SK-N-SH treated with all-trans-retinoic acid at 6 μM for 48 hours (cell line): ENCODE measurements around the gene CDK6.

Experiments used
- ATAC-seq: fragments of 200-7000 bp; cut with Tn5 transposase; 3 replicates; pipeline ENCODE4 v1.9.1; 2020; ENCODE audit warnings: mild to moderate bottlenecking, moderate library complexity
- ARNTL ChIP-seq: fragments of 450-650 bp; formaldehyde crosslinking; IDR thresholded peaks from 2 replicates; pipeline ENCODE4 v1.5.0; 2020; ENCODE audit warnings: low read depth, mild to moderate bottlenecking, moderate library complexity, borderline replicate concordance
- BACH2 ChIP-seq: fragments of 250-450 bp; sonication (Bioruptor Pico); IDR thresholded peaks from 2 replicates; pipeline ENCODE4 v1.9.0; 2021; ENCODE audit warnings: mild to moderate bottlenecking, borderline replicate concordance
- CSDC2 ChIP-seq: fragments of 250-450 bp; sonication (Bioruptor Pico); IDR thresholded peaks from 2 replicates; pipeline ENCODE4 v1.5.0; 2020; ENCODE audit warnings: mild to moderate bottlenecking, moderate library complexity
- CSRNP3 ChIP-seq: fragments of 250-450 bp; sonication (Bioruptor Pico); IDR thresholded peaks from 2 replicates; pipeline ENCODE4 v1.5.1; 2021; ENCODE audit warnings: mild to moderate bottlenecking, moderate library complexity
- ESRRG ChIP-seq: fragments of 250-450 bp; sonication (Bioruptor Pico); IDR thresholded peaks from 2 replicates; pipeline ENCODE4 v1.6.1; 2021; ENCODE audit warnings: mild to moderate bottlenecking
- GLIS3 ChIP-seq: fragments of 250-450 bp; sonication (Bioruptor Pico); IDR thresholded peaks from 2 replicates; pipeline ENCODE4 v1.5.0; 2020; ENCODE audit warnings: mild to moderate bottlenecking, moderate library complexity
- ISL1 ChIP-seq: fragments of 250-450 bp; sonication (Bioruptor Pico); IDR thresholded peaks from 2 replicates; pipeline ENCODE4 v2.1.2; 2022; ENCODE audit warnings: mild to moderate bottlenecking, moderate library complexity
- OSR1 ChIP-seq: fragments of 250-450 bp; sonication (Bioruptor Pico); IDR thresholded peaks from 2 replicates; pipeline ENCODE4 v1.8.0; 2022; ENCODE audit warnings: moderate library complexity, mild to moderate bottlenecking, inconsistent platforms
- POU6F1 ChIP-seq: fragments of 250-450 bp; sonication (Bioruptor Pico); IDR thresholded peaks from 2 replicates; pipeline ENCODE4 v1.8.0; 2021; ENCODE audit warnings: low read depth, mild to moderate bottlenecking, moderate library complexity, borderline replicate concordance
- PPARA ChIP-seq: fragments of 250-450 bp; sonication (Bioruptor Pico); IDR thresholded peaks from 2 replicates; pipeline ENCODE4 v1.5.0; 2020; ENCODE audit warnings: mild to moderate bottlenecking, borderline replicate concordance
- RARB ChIP-seq: fragments of 250-450 bp; sonication (Bioruptor Pico); IDR thresholded peaks from 2 replicates; pipeline ENCODE4 v1.8.0; 2021; ENCODE audit warnings: mild to moderate bottlenecking, moderate library complexity
- SNAI2 ChIP-seq: fragments of 250-450 bp; sonication (Bioruptor Pico); IDR thresholded peaks from 2 replicates; pipeline ENCODE4 v1.5.0; 2020; ENCODE audit warnings: mild to moderate bottlenecking, moderate library complexity
- TCF4 ChIP-seq: fragments of 250-450 bp; sonication (Bioruptor Pico); IDR thresholded peaks from 2 replicates; pipeline ENCODE4 v1.8.0; 2021; ENCODE audit warnings: mild to moderate bottlenecking, moderate library complexity, borderline replicate concordance
- TOX ChIP-seq: fragments of 250-450 bp; sonication (Bioruptor Pico); IDR thresholded peaks from 2 replicates; pipeline ENCODE4 v1.8.0; 2021; ENCODE audit warnings: mild to moderate bottlenecking, moderate library complexity, borderline replicate concordance
- TSHZ2 ChIP-seq: fragments of 250-450 bp; sonication (Bioruptor Pico); IDR thresholded peaks from 2 replicates; pipeline ENCODE4 v1.5.0; 2020; ENCODE audit warnings: mild to moderate bottlenecking, moderate library complexity
- ZC3H10 ChIP-seq: fragments of 250-450 bp; sonication (Bioruptor Pico); IDR thresholded peaks from 2 replicates; pipeline ENCODE4 v1.5.1; 2021; ENCODE audit warnings: mild to moderate bottlenecking, moderate library complexity
- ZFP3 ChIP-seq: fragments of 250-450 bp; sonication (Bioruptor Pico); IDR thresholded peaks from 2 replicates; pipeline ENCODE4 v1.5.0; 2020; ENCODE audit warnings: mild to moderate bottlenecking, moderate library complexity
- ZFP30 ChIP-seq: fragments of 450-650 bp; formaldehyde crosslinking; IDR thresholded peaks from 2 replicates; pipeline ENCODE4 v1.5.0; 2022; ENCODE audit warnings: mild to moderate bottlenecking, moderate library complexity
- ZNF565 ChIP-seq: fragments of 450-650 bp; formaldehyde crosslinking; conservative IDR thresholded peaks from 2 replicates; pipeline ENCODE4 v1.5.0; 2020; ENCODE audit warnings: low read depth, mild to moderate bottlenecking, moderate library complexity
- ZNF70 ChIP-seq: fragments of 450-650 bp; formaldehyde crosslinking; IDR thresholded peaks from 2 replicates; pipeline ENCODE4 v1.5.0; 2020; ENCODE audit warnings: mild to moderate bottlenecking, moderate library complexity
- ZNF8 ChIP-seq: fragments of 450-650 bp; formaldehyde crosslinking; IDR thresholded peaks from 2 replicates; pipeline ENCODE4 v1.5.0; 2020; ENCODE audit warnings: mild to moderate bottlenecking, moderate library complexity
- TF ChIP-seq, protein P1 (sequence below): fragments of 250-450 bp; sonication (Bioruptor Pico); IDR thresholded peaks from 2 replicates; pipeline ENCODE4 v1.5.1; 2020; ENCODE audit warnings: low read depth, mild to moderate bottlenecking, moderate library complexity
- TF ChIP-seq, protein P2 (sequence below): fragments of 250-450 bp; sonication (Bioruptor Pico); IDR thresholded peaks from 2 replicates; pipeline ENCODE4 v1.8.0; 2020; ENCODE audit warnings: mild to moderate bottlenecking, moderate library complexity, borderline replicate concordance

The CDK6 gene

GRCh38 chr7:92788559-92789183 lies 47.7 kb downstream of the CDK6 start (continued):
- TF ChIP-seq CSRNP3 (CRISPR knock-in tag) = no peak
- TF ChIP-seq OSR1 (CRISPR knock-in tag) = no peak
- no peak for TF ChIP-seq ZC3H10 (CRISPR knock-in tag)
- TF ChIP-seq ZNF8 (CRISPR knock-in tag) = no peak
- TF ChIP-seq BACH2 (CRISPR knock-in tag) = no peak
- TF ChIP-seq RARB = no peak

DNA sequence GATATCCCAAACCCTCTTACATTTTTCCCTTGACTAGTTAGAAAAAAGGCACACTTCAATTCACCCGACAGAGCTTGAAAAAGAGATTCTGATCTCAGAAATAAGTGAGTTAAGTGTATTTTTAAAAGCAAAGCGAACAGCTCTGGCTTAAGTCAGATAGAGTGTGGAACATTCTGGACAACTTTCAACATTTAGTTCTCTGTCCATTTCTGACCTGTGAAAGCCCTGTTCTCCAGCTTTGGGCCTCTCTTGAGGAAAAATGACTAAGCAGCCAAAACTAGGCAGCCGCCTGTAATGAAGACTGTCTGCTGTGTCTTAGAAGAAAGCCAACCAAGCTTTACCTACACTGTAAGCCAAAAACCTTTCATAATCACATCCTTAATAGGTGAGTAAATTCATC lies 50.5 kb downstream of the CDK6 start:
- TF ChIP-seq, protein P1, sequence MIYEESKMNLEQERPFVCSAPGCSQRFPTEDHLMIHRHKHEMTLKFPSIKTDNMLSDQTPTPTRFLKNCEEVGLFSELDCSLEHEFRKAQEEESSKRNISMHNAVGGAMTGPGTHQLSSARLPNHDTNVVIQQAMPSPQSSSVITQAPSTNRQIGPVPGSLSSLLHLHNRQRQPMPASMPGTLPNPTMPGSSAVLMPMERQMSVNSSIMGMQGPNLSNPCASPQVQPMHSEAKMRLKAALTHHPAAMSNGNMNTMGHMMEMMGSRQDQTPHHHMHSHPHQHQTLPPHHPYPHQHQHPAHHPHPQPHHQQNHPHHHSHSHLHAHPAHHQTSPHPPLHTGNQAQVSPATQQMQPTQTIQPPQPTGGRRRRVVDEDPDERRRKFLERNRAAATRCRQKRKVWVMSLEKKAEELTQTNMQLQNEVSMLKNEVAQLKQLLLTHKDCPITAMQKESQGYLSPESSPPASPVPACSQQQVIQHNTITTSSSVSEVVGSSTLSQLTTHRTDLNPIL (CRISPR knock-in tag) = no peak
- TF ChIP-seq PPARA (CRISPR knock-in tag) (no peak), ZFP3 (no peak), OSR1 (CRISPR knock-in tag) (no peak), TCF4 (no peak), ZC3H10 (CRISPR knock-in tag) (no peak), ZFP30 (CRISPR knock-in tag) (no peak), ARNTL (no peak), CSRNP3 (CRISPR knock-in tag) (no peak), POU6F1 (no peak), RARB (no peak), TSHZ2 (CRISPR knock-in tag) (no peak; the same call in 1 of the 2 replicates), CSDC2 (CRISPR knock-in tag) (no peak; the same call in 1 of the 2 replicates), SNAI2 (CRISPR knock-in tag) (peak; percentile 81; the same call in 1 of the 2 replicates), ESRRG (CRISPR knock-in tag) (no peak), TOX (CRISPR knock-in tag) (no peak), ZNF70 (CRISPR knock-in tag) (no peak), GLIS3 (CRISPR knock-in tag) (peak; percentile 68; the same call in 1 of the 2 replicates), ZNF565 (CRISPR knock-in tag) (no peak), ZNF8 (CRISPR knock-in tag) (peak; percentile 54; the same call in 1 of the 2 replicates), BACH2 (CRISPR knock-in tag) (no peak), ISL1 (CRISPR knock-in tag) (peak; percentile 96)
- TF ChIP-seq, protein P2, sequence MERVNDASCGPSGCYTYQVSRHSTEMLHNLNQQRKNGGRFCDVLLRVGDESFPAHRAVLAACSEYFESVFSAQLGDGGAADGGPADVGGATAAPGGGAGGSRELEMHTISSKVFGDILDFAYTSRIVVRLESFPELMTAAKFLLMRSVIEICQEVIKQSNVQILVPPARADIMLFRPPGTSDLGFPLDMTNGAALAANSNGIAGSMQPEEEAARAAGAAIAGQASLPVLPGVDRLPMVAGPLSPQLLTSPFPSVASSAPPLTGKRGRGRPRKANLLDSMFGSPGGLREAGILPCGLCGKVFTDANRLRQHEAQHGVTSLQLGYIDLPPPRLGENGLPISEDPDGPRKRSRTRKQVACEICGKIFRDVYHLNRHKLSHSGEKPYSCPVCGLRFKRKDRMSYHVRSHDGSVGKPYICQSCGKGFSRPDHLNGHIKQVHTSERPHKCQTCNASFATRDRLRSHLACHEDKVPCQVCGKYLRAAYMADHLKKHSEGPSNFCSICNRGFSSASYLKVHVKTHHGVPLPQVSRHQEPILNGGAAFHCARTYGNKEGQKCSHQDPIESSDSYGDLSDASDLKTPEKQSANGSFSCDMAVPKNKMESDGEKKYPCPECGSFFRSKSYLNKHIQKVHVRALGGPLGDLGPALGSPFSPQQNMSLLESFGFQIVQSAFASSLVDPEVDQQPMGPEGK = no peak
- peak; percentile 81 for ATAC-seq
